Large intestine (tissue), 3 donors: Measurements from ENCODE around the gene CD2. TPM values are rescaled to one million over a fixed set of nuclear protein-coding genes. Genes with fewer than 3 reads are reported as not detected.

Experiments
- DNase-seq, 2 donors: peaks; one replicate each; pipeline versions ENCODE4 v3.0.0 to v3.0.0-alpha.2; 2013
- H3K27ac ChIP-seq: one replicate; pipeline ENCODE4 v1.5.1; 2013; ENCODE audit warnings: low read length
- H3K27me3 ChIP-seq: 2 replicates; pipeline ENCODE4 v1.6.1; 2013; ENCODE audit warnings: low read length; ENCODE audit not compliant: control insufficient read depth, insufficient read depth
- H3K36me3 ChIP-seq: 2 replicates; pipeline ENCODE4 v1.6.1; 2013; ENCODE audit warnings: low read length; ENCODE audit not compliant: control insufficient read depth, insufficient read depth
- H3K4me1 ChIP-seq: one replicate; pipeline ENCODE4 v1.6.1; 2013; ENCODE audit warnings: low read length; ENCODE audit not compliant: control insufficient read depth, insufficient read depth
- H3K4me3 ChIP-seq: one replicate; pipeline ENCODE4 v1.5.1; 2013; ENCODE audit warnings: low read length
- H3K9me3 ChIP-seq: one replicate; pipeline ENCODE4 v1.6.1; 2013; ENCODE audit warnings: mild to moderate bottlenecking, low read depth, low read length, moderate library complexity; ENCODE audit not compliant: control insufficient read depth
- WGBS: methylation state at CpG from one replicate; pipeline ENCODE4 v1.1.5; 2013; ENCODE audit warnings: low lambda C conversion rate; ENCODE audit not compliant: insufficient coverage; 5-methylcytosine and 5-hydroxymethylcytosine counted together
- polyA plus RNA-seq: library from polyadenylated mRNA; unstranded; fragments of 120-200 nt; gene quantifications from one replicate; pipeline ENCODE4 v1.2.1, GENCODE V29; 2013

The CD2 gene
- polyA plus RNA-seq, 1 donor = 2.0 TPM

DNA sequence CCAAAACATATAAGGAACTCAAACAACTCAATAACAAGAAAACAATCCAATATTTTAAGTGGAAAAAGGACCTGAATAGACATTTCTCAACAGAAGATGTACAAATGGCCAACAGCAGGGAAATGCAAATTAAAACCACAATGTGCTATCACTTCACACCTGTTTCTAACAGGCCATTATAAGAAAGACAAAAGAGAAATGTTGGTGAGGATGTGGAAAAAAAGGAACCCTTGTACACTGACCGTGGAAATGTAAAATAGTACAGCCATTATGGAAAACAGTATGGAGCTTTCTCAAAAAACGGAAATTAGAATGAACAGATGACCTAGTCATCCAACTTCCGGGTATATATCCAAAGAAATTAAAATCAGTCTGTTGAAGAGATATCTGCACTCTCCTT lies 37.8 kb upstream of the CD2 start:
- Histone ChIP-seq H3K27me3 (no peaks in the 10 kb centered on the region), H3K9me3 (no peaks in the 10 kb centered on the region), H3K4me3 (no peak overlapping the region), H3K4me1 (no peaks in the 10 kb centered on the region), H3K27ac (no peak overlapping the region), H3K36me3 (no peaks in the 10 kb centered on the region)
- DNase-seq = no peak
- 100% methylated on average over 1 of the region's 3 CpGs for WGBS

DNA sequence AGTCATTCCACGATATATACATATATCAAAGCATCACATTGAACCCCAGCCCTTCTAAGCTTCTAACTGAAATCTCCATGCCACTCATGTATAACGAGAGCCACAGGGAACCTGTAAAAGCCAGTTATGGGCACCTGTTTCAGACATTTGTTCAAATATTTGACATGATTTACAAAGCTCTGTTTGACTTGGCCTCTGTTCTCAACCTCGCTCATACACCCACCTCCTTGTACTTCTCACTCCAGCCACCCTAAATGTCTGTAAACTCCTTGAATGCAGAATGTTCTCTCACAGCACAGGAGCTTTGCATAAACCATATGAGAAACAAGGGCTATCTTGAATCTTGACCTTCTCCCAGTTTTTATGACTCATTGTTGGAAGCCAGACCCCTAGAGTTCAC lies 36.9 kb upstream of the CD2 start:
- no peak for DNase-seq
- 100% methylated on average over 1 of the region's 3 CpGs for WGBS
- Histone ChIP-seq H3K27me3 (no peaks in the 10 kb centered on the region), H3K36me3 (no peaks in the 10 kb centered on the region), H3K4me1 (no peaks in the 10 kb centered on the region), H3K9me3 (no peaks in the 10 kb centered on the region), H3K27ac (no peak overlapping the region), H3K4me3 (no peak overlapping the region)

DNA sequence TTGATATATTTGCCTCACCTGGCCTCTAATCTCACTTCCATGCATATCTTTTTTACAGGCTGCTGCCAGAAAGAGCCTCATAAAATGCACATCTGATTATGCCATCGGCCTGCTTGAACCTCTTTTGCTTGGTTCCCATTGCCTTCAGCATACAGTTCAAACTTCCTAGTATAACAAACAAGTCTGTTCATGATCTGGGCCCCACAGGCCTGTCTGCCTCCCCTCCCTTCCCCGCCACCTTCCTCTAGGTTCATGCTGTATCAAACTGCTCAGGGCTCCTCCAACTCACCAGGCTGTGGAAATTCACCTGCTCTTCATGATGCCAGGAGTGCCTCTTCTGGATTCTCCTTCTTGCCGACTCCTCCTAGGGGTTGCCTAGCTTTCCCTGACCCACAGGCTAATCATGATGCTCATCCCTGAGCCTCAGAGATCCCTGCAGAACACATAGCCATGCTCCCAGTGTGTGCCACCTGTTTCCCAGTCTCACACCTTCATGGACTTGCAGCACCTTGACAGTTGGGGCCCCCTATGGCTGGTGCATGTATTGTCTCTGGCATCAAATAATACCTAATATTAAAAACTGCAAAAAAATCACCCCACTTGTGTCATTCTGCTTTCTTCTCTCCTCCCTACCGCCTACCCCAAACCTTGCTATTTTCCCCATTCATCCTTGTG lies 33.7 kb upstream of the CD2 start:
- peaks cover 5% of the 10 kb centered on the region for H3K4me1 ChIP-seq
- no peak overlapping the region for H3K27ac ChIP-seq
- no peaks in the 10 kb centered on the region for H3K9me3 ChIP-seq
- no peak for DNase-seq
- WGBS = 100% methylated on average over 1 of the region's 4 CpGs
- no peaks in the 10 kb centered on the region for H3K36me3 ChIP-seq
- no peaks in the 10 kb centered on the region for H3K27me3 ChIP-seq
- H3K4me3 ChIP-seq = no peak overlapping the region

DNA sequence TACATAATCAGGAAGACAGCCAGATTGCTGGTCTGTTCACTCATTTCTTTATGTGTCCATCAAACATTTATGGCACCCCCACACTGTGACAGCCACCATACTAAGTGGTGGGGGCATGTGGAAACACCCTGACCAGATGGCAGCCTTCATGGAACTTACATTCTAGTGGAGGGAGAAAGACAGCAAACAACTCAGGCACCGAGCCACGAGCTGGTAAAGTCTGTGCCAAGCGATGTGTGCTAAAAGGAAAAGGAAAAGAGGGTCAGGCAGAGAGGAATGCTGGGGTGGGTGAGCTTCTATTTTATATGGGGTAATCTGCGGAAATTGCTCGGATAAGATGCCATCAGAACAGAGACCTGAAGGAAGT lies 33.2 kb upstream of the CD2 start:
- H3K4me1 ChIP-seq = peaks cover 5% of the 10 kb centered on the region

DNA sequence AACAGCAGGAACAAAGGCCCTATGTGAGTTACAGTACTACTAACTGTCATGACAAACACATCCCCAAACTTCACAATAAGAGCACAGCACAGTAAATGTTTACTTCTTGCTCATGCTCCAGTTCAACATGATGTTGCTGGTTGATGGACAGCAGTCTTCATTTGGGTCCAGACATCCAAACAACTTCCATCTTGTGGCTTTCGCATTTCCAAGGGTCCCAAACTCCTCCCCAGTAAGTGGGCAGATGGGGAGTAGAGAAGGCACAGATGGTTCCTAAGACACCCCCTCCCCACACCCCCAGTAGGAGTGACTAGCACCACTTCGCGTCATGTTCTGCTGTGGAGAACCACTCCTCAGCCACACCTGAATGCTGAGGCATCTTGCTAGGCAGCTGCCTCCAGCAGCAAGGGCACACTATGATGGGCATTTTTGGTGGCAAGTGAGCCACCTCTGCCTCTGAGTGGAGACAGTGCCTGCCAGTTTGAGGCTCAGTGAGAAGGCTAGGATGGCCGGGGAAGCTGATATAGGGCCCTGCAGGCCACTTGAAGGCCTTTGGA lies 32.7 kb upstream of the CD2 start:
- DNase-seq = no peak
- H3K4me1 ChIP-seq = peaks cover 5% of the 10 kb centered on the region
- H3K36me3 ChIP-seq = no peaks in the 10 kb centered on the region
- H3K9me3 ChIP-seq = no peaks in the 10 kb centered on the region
- H3K27me3 ChIP-seq = no peaks in the 10 kb centered on the region
- H3K4me3 ChIP-seq = no peak overlapping the region
- H3K27ac ChIP-seq = no peak overlapping the region
- WGBS = no CpG with 5 or more reads among the region's 4 CpGs

More for the DNA sequence above, 33.2 kb upstream of the CD2 start:
- H3K27me3 ChIP-seq = no peaks in the 10 kb centered on the region
- DNase-seq = no peak
- H3K9me3 ChIP-seq = no peaks in the 10 kb centered on the region
- no peak overlapping the region for H3K4me3 ChIP-seq
- 90% methylated on average over 2 of the region's 5 CpGs for WGBS
- no peaks in the 10 kb centered on the region for H3K36me3 ChIP-seq
- no peak overlapping the region for H3K27ac ChIP-seq

DNA sequence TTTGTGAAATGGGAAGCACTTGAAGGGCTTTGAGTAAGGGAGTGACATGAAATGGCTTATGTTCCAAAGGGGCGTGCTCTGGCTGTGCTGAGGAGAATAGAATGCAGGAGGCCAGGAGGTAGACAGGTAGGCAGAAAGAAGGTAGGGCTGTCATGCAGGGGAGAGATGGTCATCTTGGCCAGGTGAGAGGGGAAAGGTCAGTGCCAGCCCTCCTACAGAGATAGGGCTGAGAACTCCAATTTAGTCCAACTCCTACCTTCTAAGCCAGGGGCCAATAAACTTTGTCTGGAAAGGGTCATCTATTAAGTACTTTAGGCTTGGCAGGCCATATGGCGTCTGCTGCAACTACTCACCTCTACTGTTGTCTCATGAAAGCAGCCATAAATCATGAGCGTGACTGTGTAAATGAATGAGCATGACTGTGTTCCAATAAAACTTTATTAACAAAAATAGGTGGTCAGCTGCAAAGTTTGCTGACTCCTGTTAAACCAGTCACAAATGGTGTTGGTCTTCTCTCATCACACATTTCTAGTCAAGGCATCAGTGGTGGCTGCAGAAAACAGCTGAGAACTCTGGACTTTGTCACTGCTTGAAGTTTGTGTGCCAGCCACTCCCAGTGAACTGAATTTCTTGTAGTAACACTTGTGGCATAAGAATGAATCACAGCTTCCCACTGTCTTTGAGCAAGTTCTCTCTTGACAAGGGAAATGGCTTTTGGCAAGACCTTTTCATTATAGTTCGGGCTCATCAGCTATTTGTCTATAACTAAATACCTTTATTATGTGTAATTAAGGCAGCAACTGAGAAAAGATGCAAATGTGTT lies 32.0 kb upstream of the CD2 start:
- peak; percentile 64 to 86 for DNase-seq
- H3K27ac ChIP-seq = no peak overlapping the region

DNA sequence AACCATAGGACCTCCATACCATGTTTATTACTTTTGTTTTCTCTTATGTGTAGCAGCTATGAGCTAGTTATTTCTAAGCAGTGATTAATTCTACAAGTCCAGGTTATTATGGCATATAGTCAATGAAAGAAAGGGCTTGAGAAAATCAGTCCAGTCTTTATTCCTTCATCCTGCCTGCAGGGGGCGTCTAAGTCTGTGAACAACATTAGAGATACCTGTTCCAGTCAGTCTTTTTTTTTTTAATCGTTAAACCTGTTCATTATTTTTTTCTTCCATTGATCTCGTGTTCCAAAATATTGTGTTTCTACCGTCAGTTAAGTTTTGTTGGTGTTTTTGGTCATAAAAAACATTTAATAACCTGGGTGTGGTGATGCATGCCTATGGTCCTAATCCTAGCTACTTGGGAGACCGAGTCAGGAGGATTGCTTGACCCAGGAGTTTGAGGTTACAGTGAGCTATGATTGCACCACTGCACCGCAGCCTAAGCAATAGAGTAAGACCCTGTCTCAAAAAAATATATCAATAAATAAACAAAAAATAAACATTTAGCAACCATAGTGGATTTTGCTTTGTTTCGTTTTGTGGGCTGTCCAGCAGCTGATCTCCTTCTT lies 29.4 kb upstream of the CD2 start:
- Histone ChIP-seq H3K4me1 (peaks cover 5% of the 10 kb centered on the region), H3K27me3 (peaks cover 2% of the 10 kb centered on the region), H3K4me3 (no peak overlapping the region), H3K36me3 (no peaks in the 10 kb centered on the region), H3K27ac (no peak overlapping the region), H3K9me3 (no peaks in the 10 kb centered on the region)
- 12% methylated on average over 3 of the region's 7 CpGs for WGBS
- peak; percentile 19 to 35 for DNase-seq

More for the DNA sequence above, 32.0 kb upstream of the CD2 start:
- Histone ChIP-seq H3K36me3 (no peaks in the 10 kb centered on the region), H3K27me3 (no peaks in the 10 kb centered on the region), H3K4me1 (peaks cover 5% of the 10 kb centered on the region), H3K4me3 (no peak overlapping the region), H3K9me3 (no peaks in the 10 kb centered on the region)
- 60% methylated on average over 1 of the region's 4 CpGs for WGBS

DNA sequence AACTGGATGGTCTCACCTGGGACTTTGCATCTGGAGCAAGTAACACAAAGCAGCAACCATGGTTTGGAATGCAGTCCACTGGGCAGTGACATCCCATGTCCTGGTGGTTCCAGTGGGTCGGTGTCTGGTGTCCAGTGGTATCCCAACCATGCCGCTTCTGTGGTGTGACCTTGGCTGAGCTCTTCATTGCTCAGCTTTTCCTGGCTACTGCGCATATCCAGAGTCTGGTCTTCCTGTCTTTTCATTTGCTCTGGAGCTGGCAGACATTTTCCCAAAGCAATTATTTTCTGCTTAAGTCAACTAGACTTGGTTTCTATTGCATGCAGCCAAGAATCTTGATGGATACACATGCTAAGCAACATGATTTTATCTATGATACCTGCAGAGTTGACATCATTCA lies 28.4 kb upstream of the CD2 start:
- no CpG with 5 or more reads among the region's 3 CpGs for whole genome bisulfite sequencing
- Histone ChIP-seq H3K4me3 (no peak overlapping the region), H3K9me3 (no peaks in the 10 kb centered on the region), H3K27me3 (peaks cover 2% of the 10 kb centered on the region), H3K36me3 (no peaks in the 10 kb centered on the region), H3K4me1 (peaks cover 5% of the 10 kb centered on the region), H3K27ac (no peak overlapping the region)
- DNase-seq = no peak

DNA sequence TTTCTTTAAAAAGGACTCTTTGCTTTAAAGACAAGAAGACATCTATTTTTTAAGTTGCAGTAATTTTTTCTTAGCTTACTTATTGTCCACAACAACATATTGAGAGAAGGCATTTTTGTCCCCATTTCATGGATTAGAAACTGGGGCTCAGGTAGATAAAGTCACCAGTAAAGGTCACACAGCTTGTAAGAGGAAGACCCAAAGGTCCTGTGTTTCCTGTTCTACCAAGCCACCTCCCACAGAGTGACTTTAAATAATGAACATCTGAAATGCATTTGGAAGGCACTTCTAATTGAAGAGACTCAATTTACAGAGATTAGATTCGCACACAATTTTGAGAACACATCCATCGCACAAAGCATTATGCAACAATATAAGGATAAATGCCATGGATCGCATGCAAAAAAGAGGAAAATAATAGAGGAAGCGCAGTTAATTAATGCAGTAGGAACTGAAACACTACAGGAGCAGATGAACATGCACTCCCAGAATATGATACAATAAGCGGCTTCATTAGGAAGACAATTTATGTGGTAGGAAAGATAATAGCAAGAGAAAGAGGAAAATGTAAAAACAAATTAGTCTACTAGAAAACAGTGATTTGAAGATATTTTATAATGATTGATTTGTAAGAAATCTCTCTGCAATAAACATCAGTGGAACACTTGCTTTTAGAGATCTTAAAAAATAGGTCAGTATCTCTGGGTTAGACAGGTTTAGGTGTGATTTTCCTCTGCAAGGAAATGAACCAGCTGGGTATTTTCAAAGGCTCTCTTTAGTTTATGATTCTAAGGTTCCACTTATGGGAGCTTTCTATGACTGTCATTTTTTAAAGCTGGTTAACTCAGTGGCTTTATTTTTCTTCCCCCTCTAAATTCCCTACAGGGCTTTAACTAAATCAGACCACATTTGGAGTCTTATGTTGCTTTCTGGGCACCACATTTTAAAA lies 27.1 kb upstream of the CD2 start:
- WGBS = 93% methylated on average over 3 of the region's 5 CpGs
- H3K4me1 ChIP-seq = peaks cover 5% of the 10 kb centered on the region
- H3K4me3 ChIP-seq = no peak overlapping the region
- H3K9me3 ChIP-seq = no peaks in the 10 kb centered on the region
- peaks cover 2% of the 10 kb centered on the region for H3K27me3 ChIP-seq
- H3K27ac ChIP-seq = no peak overlapping the region
- H3K36me3 ChIP-seq = no peaks in the 10 kb centered on the region
- DNase-seq = no peak

DNA sequence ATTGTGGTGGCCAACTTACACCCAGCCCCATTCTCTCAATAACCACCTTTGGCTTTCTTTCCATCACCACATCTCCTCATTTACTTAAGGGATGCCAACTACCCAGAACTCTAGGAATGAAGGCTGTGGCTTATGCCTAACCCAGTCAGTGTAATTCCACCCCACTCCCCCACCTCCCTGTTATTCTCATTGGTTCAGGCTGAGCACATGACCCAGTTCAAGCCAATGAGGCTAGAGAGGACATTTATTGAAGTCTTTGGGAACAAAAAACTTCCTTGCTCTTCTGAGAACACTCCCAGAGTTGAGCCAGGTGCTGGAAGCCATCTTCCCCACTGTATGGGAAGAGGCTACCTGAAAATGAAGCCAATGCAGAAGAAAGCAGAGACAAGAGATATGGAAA lies 22.8 kb upstream of the CD2 start:
- Histone ChIP-seq H3K36me3 (no peaks in the 10 kb centered on the region), H3K27me3 (peaks cover 2% of the 10 kb centered on the region), H3K4me1 (no peaks in the 10 kb centered on the region), H3K9me3 (no peaks in the 10 kb centered on the region), H3K4me3 (no peak overlapping the region), H3K27ac (no peak overlapping the region)
- DNase-seq = no peak
